GM12891 (cell line): ENCODE data around the gene PELO.

Experiments used
- PAX5 ChIP-seq: IDR thresholded peaks from 2 replicates; pipeline ENCODE4 v1.6.1; 2011; ENCODE audit warnings: low read length, moderate library complexity, mild to moderate bottlenecking; ENCODE audit not compliant: insufficient read depth, severe bottlenecking
- POLR2A ChIP-seq: IDR thresholded peaks from 2 replicates; pipeline ENCODE4 v1.6.1; 2011; ENCODE audit warnings: low read depth, low read length, control low read depth
- POLR2AphosphoS5 ChIP-seq: IDR thresholded peaks from 2 replicates; pipeline ENCODE4 v1.6.1; 2011; ENCODE audit warnings: low read depth, low read length, control low read depth
- TAF1 ChIP-seq: IDR thresholded peaks from 2 replicates; pipeline ENCODE4 v1.6.1; 2011; ENCODE audit warnings: low read depth, low read length, control low read depth

- TF ChIP-seq POLR2A (no peak), TAF1 (no peak), POLR2AphosphoS5 (no peak), PAX5 (no peak)
These were observed 26.8 kb downstream of the PELO start for GRCh38 chr5:52814352-52815148.
